GM21576 (cell line): ENCODE data around the gene BMS1.

Experiments
- ATAC-seq: cut with Tn5 transposase; IDR thresholded peaks from one replicate; pipeline ENCODE4 v1.9.1; 2021; ENCODE audit warnings: mild to moderate bottlenecking, moderate library complexity; ENCODE audit not compliant: unreplicated experiment

The BMS1 gene

GRCh38 chr10:42882597-42882996, 100.0 kb downstream of the BMS1 start:
- ATAC-seq, result no peak
